Measurements from ENCODE around the gene GALNT7.
"Not testable (repeated sequence)": the region's sequence is repeated elsewhere in the genome, so short reads cannot be mapped to it uniquely, and the experiment has no call there.

The GALNT7 gene

DNA sequence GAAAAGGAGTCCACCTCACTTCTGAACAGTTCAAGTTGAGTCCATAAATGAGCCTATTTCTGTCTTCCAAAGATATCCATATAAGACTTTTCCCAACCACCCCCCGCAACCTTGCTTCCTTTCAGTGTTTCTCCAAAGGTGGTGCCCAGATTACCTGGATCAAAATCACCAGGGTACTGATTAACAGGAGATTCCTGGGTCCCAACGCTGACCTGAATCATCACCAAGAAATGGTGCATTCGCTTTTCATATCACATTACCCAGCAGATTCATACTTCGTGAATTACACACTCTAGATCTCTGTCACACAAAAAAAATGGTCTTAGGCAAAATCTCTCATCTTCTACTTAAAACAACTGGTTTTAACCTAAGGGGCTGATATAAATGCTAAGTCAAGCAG is 2.1 kb upstream of the GALNT7 start:
- no peak for DNase-seq (ENCODE audit: low read depth in 2 of 2, low spot score in 1 of 2)

DNA sequence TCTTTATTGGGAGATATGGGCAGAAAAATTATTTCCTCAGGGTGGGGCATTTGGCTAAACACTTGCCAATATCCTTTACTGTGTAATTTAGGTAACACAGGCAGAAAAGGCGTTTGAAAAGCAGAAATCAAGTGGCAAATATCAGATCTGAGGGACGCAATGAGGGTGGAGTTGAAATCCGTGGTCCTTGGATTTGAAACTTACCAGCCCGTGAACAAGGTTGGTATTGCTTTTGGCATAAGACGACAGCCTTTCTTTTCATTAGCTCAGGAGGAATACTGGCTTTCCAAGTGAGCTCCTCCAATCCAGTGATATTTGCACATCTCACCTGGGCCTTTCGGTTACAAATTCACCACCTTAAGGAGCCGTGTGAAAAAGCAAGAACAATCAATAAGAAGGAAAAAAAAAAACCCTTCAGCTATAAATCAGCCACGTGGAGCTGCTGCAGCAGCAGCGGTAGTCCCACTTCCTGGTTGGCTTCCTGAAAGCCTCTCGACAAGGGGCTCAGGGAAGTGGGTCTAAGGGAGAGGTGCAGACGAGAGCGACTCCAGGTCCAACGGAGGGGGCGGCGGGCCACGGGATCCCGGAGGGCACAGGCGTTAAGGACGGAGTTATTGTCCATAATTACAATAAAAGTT is 734 bp upstream of the GALNT7 start:
- DNase-seq (ENCODE audit: low read depth in 2 of 2, low spot score in 1 of 2), result peak in 1 of 2 donors; percentile 1

DNA sequence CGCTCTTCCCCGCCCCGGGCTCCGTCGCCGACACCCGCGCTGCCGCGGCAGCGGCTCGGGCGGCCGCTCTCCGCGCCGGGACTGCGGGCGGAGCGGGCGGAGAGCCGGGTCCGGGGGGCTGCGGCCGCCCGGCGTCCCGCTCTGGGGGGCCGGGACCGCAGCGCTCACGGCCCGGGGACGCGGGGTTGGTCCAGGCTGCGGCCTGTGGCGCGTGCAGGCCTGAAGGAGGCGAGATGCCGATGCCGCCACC is 492 bp downstream of the GALNT7 start:
- DNase-seq (ENCODE audit: low read depth in 2 of 2, low spot score in 1 of 2), result no peak

DNA sequence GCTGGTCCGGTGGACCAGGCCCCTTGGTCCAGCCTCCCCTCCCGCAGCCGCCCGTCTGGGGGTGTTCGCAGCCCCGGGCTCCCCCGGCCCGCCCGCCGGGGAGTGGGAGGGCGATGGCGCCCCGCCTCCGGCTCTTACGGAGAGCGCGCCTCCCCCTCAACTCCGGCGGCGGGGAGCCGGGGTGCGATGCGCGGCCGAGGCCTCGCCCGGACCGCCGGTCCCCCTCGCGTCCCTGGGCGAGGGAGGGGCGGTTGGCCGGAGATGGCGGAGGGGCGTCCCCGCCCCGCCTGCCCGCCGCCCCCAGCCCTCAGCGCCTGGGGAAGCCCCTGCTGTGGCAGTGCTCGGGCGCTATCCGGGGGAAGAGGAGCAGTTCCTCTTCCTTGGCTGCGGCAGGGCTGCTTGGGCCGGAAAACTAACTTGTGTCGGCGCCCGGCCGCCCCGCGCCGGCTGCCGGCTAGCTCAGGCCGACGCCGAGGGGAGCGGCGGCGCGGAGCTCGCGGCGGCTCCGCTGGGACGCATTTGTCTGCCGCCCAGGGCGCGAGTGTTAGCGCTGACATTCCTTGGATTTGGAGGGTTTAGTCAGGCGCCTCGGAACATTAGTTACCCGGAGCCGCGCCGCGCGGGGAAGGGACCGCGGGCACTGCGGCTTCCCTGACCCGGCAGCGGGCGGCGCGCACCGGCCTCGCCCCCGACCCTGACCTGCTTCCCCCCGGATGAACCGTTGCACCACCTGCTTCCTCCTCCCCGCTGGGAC is 994 bp downstream of the GALNT7 start:
- DNase-seq (ENCODE audit: low read depth in 2 of 2, low spot score in 1 of 2), result peak; percentile 11 to 31

DNA sequence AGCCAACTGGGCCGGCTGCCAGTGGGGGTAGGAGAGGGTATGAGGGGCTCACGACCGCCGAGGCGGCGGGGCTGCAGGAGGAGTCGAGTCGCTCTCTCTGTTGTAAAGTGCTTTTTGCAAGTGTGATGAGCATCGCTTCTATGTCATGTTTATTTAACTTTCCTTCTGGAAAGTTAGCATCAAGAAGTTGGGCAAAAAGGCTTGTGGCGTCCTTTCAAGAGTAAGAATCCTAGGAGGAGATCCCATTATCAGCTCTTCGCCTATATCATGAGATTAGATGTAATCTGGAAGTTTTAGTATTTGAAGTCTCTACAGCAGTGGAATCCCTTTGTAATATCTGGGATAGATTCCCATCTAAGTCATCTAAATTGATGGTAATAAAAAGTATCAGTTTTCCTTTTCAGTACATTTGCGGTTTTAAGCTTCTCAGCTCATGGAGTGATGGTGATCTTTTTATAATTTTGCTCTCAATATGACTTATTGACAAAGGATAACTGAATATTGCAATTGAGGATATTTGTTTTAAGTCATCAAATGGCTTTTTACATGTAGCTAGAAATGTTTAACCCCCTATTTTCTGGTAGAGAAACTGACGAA is 1.7 kb downstream of the GALNT7 start:
- DNase-seq (ENCODE audit: low read depth in 2 of 2, low spot score in 1 of 2), result no peak

DNA sequence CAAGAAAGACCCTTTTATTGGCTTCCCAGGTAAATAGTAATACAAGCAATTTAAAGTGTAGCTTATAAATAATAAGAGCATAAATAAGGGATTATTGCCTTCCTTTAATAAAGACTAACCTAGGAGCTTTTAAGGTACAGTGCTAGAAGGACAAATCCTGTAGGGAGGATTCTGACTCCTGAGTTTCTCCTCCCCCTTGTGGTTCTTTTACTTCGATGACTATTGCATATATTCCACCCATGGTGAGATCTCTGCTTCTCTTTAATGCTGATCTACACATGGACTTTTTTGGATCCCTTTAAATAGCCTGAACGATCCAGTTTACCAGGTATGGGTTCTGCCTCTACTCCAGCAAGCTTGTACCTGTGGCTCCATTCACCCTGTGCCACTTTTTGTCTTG is 2.5 kb downstream of the GALNT7 start:
- no peak for DNase-seq (ENCODE audit: low read depth in 2 of 2, low spot score in 1 of 2)

DNA sequence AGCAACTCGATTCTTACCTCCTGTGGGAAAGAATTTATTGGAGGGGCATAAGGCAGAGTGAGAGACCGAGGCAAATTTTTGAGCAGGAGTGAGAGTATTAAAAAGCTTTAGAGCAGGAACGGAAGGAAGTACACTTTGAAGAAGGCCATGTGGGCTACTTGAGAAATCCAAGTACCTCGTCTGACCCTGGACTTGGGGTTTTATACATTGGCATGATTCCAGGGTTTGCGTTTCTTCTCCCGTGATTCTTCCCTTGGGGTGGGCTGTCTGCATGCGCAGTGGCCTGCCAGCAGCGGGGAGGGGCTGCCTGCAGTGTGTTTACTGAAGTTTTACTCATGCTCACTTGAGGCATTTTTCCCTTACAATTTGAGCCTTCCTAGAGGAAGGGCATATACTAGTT is 3.4 kb downstream of the GALNT7 start:
- DNase-seq (ENCODE audit: low read depth in 2 of 2, low spot score in 1 of 2), result no peak

DNA sequence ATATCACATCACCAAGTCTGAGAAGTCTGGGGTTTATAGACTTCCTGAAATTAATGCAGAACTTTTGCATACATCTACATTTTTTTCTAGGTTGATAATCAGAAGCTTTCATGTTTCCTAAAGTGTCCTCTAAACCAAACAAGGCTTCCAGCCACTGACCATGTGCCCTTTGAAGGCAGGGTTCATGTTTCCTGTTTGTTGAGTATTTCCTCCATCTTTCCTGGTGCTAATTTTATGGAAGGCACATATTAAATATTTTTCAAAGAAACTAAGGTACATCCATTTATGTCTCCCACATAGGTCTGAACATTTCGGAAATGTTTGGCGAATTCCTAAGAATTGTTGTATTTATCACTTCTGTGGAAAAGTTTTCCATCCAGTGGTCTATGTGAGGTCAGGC is 5.6 kb downstream of the GALNT7 start:
- no peak for DNase-seq (ENCODE audit: low read depth in 2 of 2, low spot score in 1 of 2)

DNA sequence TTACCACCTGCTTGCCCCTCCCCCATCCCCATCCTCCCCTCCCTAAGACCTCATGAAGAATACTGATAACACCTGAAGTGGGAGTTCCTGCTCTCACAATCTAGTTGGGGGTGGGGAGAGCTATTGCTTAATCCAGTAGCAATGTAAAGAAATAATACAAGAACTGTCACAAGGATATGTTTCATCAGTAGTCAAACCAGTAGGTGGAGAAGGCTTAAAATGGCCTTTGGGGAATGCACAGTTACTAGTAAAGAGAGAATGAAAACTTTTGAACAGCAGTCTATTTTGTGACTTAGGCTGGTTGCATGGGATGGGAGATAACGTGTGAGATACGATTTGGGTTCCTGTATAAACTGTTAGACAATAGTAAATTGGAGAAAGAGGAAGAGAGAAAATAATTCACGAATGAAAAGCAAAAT is 6.0 kb downstream of the GALNT7 start:
- no peak for DNase-seq (ENCODE audit: low read depth in 2 of 2, low spot score in 1 of 2)

DNA sequence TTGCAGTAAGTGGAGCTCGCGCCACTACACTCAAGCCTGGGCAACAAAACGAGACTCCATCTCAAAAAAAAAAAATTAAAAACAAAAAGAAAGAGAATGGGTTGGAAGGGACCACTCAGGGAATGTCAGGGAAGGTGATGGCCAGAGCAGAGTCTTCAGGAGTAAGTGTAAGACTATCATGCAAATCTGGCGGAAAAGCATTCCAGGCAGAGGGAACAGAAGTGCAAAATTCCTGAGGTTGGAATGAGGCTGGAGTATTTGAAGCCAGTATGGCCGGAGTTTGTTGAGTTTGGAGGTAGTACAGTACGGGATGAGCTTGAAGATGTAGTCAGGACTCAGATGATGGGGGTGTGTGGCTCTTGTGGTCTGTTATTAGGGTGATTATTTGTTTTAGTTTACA is 7.4 kb downstream of the GALNT7 start:
- DNase-seq (ENCODE audit: low read depth in 2 of 2, low spot score in 1 of 2), result no peak

DNA sequence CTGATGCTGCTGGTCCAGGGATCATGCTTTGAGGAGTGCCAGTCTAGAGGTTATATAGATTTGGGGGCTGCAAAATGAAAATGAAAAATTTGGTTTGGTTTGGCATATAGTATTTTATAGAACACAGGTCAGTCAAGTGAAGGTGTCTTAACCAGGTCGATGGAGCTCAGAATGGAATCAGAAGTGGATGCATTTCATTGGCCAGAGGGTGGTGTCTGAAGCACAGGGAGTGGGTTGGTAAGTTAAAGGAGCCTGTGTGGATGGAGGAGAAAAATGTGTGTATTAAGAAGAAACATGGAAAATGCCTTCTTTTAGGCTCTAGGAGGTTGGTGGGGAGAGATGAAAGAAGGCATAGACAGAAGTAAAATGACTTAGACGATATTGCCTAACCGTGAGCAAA is 8.6 kb downstream of the GALNT7 start:
- no peak for DNase-seq (ENCODE audit: low read depth in 2 of 2, low spot score in 1 of 2)

DNA sequence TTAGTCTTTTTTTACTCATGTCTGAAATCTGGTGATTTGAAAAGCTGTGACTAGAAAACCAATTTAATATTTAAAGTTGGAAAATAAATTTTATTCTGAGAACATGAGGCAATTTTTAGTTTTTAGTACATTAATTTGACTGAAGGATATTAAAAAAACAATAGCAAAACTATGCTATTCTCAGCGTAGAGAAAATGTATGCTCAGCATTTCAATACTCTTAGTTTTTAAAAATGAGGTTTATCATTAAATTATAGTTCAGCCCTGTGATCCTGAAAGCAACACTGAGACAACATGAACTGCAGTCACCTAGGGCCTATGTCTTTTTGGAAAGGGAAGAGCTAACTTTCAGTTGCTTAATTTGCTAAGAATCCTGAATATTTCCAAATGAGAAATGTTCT is 9.5 kb downstream of the GALNT7 start:
- DNase-seq (ENCODE audit: low read depth in 2 of 2, low spot score in 1 of 2), result no peak

DNA sequence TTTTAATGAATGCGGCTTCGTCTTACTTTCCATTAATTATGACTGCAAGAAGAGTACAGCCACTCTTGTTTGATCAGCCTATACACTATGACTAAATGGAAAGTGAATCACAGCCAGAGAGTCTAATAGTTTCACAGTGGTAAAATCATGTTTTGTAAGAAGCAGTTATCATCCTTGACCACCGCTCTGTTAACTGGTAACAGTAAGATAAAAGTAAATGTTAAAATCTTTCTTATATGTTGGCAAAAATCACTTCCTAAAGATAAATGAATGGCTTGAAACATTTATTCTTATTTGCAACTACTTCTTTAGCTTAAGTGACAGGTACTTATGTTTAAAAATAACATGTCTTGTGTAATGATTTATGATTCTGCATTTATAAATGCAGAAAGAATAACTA is 13.2 kb downstream of the GALNT7 start:
- DNase-seq (ENCODE audit: low read depth in 2 of 2, low spot score in 1 of 2), result no peak

DNA sequence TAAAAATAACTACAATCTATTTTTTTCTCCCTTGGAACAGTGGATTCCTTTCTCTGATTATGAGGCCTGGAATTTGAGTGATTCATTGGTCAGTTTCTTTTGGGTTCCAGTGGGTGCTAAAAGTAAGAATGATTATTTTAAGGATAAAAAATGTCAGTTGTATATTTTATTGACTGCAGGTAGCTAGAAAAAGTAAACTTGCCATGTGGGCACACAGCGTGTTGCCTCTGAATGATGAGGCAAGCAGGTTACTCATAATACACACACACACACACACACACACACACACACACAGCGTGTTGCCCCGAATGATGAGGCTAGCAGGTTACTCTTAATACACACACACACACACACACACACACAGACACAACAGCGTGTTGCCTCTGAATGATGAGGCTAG is 13.8 kb downstream of the GALNT7 start:
- DNase-seq (ENCODE audit: low read depth in 2 of 2, low spot score in 1 of 2), result no peak

DNA sequence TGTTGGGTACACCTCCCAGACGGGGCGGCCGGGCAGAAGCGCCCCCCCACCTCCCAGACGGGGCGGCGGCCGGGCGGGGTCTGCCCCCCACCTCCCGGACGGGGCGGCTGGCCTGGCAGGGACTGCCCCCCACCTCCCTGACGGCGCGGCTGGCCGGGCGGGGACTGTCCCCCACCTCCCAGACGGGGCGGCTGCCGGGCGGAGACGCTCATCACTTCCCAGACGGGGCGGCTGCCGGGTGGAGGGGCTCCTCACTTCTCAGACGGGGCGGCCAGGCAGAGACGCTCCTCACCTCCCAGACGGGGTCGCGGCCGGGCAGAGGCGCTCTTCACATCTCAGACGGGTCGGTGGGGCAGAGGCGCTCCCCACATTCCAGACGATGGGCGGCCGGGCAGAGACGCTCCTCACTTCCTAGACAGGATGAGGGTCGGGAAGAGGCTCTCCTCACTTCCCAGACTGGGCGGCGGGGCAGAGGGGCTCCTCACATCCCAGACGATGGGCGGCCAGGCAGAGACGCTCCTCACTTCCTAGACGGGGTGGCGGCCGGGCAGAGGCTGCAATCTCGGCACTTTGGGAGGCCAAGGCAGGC is 15.1 kb downstream of the GALNT7 start:
- not testable (repeated sequence) for DNase-seq (ENCODE audit: low read depth in 2 of 2, low spot score in 1 of 2)

DNA sequence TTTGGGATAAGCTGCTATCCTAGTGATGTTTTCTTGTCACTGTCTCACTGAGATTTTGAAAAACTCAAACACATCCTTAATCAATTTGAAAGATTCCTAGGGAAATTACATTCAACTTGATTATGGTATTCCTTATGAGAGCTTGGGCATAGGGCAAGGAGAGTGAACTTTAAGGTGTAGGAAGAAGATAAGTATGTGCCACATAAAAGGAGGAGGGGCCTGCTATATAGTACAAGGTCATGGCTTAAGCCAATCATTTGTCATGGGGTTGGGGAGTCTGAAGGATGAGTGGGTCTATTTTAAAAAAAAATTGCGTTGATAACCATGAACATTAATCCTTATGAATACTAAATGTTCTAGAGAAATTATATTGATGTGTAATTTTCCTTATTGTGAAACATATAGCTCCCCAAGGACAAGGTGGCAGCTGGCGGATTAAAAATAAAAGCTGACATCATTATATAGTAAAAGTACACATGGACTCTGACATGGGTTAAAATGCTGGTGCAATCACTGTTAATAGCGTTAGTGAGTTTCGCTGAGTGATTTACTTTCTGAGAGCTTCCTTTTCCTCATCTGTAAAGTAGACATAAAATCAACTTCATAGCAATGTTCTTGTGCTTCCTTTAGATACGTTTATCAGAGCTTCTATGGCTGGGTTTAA is 17.4 kb downstream of the GALNT7 start:
- DNase-seq (ENCODE audit: low read depth in 2 of 2, low spot score in 1 of 2), result no peak

DNA sequence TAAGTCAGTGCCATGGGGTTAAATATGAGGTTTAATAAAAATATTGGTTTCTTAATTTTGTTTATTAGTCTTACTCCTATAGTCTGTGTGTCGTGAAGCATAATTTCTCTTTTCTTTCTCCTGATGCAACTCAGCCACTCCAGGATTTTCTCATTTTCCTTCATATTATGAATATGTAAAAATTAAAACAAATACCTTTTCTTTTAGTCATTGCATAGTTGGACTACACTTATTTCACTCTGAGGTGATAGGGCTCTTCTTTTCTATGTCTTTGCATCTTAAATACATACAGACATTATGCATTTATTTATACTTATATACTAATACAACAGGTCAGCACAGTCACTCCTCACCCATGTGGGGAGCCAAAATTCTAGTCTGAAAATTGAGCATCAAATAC is 19.1 kb downstream of the GALNT7 start:
- DNase-seq (ENCODE audit: low read depth in 2 of 2, low spot score in 1 of 2), result no peak

DNA sequence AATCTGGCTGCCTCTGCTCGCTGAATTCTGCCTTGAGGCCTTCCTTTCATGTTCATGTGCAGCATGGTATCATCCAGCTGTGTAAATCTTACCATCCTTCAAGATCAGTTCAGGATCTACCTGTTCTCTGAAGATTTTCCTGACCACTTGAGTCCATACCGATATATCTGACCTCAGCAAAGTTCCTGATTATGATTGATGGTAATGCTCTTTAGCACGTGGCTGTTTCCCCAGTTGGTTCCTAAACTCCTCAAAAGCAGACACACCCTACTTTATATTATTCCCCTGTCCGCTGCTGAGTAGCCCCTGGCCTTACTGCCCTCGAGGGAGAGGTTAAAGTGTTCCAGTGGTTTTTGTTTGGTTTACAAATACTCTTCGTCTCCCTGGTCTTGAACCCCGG is 20.0 kb downstream of the GALNT7 start:
- DNase-seq (ENCODE audit: low read depth in 2 of 2, low spot score in 1 of 2), result no peak

DNA sequence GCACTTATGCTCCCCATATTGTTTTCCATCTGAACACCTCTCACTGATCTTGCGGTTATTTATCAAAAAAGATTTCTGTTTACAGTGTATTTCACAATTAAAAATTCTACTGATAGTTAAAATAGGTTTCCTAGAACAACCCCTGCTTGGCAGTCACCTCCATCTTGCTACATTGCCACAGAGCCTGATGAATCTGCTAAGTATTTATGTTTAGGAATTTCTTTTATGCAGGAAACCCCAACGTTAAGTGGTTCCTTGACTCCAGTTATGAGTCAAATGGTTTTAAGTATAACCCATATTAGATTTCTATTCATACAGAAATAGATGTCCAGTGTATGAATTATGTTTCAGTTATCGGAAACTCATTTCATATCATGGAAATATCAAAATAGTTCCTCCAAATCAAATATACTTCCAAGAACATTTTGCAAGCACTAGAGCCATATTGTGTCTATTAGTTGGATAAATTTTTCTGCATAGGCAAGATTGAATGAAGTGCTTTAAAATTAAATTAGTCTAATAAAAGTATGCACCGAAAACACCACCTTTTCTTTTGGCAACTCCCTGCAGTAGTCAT is 20.6 kb downstream of the GALNT7 start:
- DNase-seq (ENCODE audit: low read depth in 2 of 2, low spot score in 1 of 2), result no peak

DNA sequence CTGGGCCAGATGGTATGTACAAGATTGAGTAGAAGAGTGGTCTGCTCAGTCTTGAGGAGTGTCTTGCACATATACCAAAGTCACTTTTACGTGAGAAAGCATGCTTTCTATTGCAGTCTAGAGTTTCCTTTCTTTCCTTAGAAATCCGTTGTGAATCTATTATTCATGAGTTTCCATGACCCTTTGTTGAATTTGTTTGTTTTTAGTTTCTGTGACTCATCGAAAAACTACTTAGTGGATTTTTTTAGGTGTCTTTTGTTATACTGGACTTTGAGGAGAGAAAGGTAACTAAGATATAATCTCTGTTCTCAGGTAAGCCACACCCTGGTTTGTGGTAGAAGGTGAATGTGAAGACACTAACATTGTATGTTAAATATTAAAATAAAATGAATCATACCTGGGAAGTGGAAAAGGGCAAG is 23.0 kb downstream of the GALNT7 start:
- DNase-seq (ENCODE audit: low read depth in 2 of 2, low spot score in 1 of 2), result no peak

DNA sequence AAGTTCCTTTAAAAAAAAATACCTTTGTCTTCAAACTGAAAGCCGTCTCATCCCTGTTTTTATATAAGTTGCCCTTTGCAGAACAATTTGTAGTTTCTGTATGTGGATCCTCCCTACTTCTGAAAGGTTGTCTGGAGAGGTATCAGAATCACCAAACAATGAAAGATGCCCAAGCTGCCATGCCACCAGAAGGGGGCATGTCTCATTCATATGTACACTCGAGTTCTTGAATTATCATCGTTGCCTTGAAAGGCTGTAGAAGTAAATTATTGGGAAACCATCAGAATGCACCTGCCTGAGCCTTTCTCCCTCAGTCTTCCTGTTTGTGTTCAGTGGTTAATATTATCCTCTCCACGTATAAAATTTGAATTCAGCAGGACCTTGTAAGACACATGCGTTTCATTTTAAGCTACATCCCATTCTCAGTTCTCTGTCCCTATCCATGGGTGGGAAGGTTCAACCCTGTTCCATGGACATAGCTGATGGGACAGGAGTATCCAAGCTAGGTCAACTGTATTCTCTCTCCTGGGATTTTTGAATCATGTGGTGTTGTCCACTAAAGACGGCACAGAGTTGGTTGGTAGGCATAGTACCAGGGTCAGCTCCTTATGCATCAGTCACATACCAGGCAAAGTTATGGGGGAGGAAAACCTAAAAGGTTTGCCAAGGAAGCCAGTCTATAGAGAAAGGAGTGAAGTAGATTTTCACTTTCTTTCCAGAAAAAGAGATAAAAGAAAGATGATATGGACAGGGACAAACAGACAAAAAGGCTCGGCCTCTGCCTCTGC is 24.0 kb downstream of the GALNT7 start:
- no peak for DNase-seq (ENCODE audit: low read depth in 2 of 2, low spot score in 1 of 2)
